HCT116 (cell line): Measurements from ENCODE around the gene AADACL3. TPM values are rescaled to one million over a fixed set of nuclear protein-coding genes. Genes with fewer than 3 reads are reported as not detected.

Source experiments
- ATAC-seq: fragments of 200-7000 bp; cut with Tn5 transposase; 2 replicates; pipeline ENCODE4 v1.9.1; 2020; ENCODE audit warnings: mild to moderate bottlenecking, moderate library complexity
- BruUV-seq: library from RNA; stranded (reverse); fragments of 400-500 nt; replicated peaks from 2 replicates; lab custom pipeline; 2021; lab: Mats Ljungman, UMichigan
- CTCF ChIA-PET: fragments of 300-600 bp; sonication (Branson Sonifier 250); formaldehyde crosslinking; loops from one replicate; lab custom pipeline; 2021; ENCODE audit warnings: antibody characterized with exemption; lab: Charles Lee
- POLR2A ChIA-PET: fragments of 300-600, 350-600 bp; sonication (Branson Sonifier 250); formaldehyde crosslinking; loops from one replicate; lab custom pipeline; 2021; ENCODE audit warnings: antibody characterized with exemption; lab: Charles Lee
- RAD21 ChIA-PET, 2 experiments: fragments of 300-600 bp; sonication (Branson Sonifier 250); formaldehyde crosslinking; loops; one replicate each; lab custom pipeline; 2023; ENCODE audit warnings: low total read pairs in 2 of 2; ENCODE audit not compliant: uncharacterized antibody in 2 of 2, unreplicated experiment in 2 of 2, low non-redundant PET in 1 of 2; lab: Charles Lee
- DNase-seq: peaks from one replicate; pipeline ENCODE4 v3.0.0-alpha.2; 2010; ENCODE audit warnings: low read depth, low spot score
- H2AFZ ChIP-seq: fragments of 200-600 bp; shearing (Covaris generic), sonication (generic); 2 replicates; pipeline ENCODE4 v1.6.1; 2017; ENCODE audit warnings: low read depth, mixed run types, mixed read lengths, antibody characterized with exemption, low read length; ENCODE audit not compliant: poor library complexity, severe bottlenecking
- H3K27ac ChIP-seq: 2 replicates; pipeline ENCODE4 v1.5.1; 2012; ENCODE audit warnings: low read depth, low read length
- H3K27me3 ChIP-seq: fragments of 200-600 bp; sonication (generic); 2 replicates; pipeline ENCODE4 v1.6.1; 2016; ENCODE audit warnings: mixed run types, low read length, mixed read lengths; ENCODE audit not compliant: insufficient read depth
- H3K36me3 ChIP-seq, 2 experiments: fragments of 200-500 bp in 1 of 2; fragments of 200-600 bp in 1 of 2; sonication (Bioruptor generic) in 1 of 2; sonication (generic) in 1 of 2; 2 replicates each; pipeline versions ENCODE4 v1.5.1 to v1.6.1; 2014 to 2016; ENCODE audit warnings: low read length in 2 of 2, inconsistent platforms in 1 of 2, mixed read lengths in 1 of 2, mixed run types in 1 of 2; ENCODE audit not compliant: insufficient read depth in 2 of 2, control insufficient read depth in 1 of 2
- H3K4me1 ChIP-seq, 2 experiments: fragments of 200-600 bp in 1 of 2; sonication (generic) in 1 of 2; 2 replicates each; pipeline versions ENCODE4 v1.5.1 to v1.6.1; 2012 to 2017; ENCODE audit warnings: low read length in 2 of 2, inconsistent platforms in 1 of 2, mild to moderate bottlenecking in 1 of 2, mixed read lengths in 1 of 2, mixed run types in 1 of 2, moderate library complexity in 1 of 2; ENCODE audit not compliant: insufficient read depth in 2 of 2, control insufficient read depth in 1 of 2
- H3K4me2 ChIP-seq: fragments of 200-600 bp; sonication (generic); 2 replicates; pipeline ENCODE4 v1.6.1; 2017; ENCODE audit warnings: mixed run types, low read length, mixed read lengths
- H3K4me3 ChIP-seq, 2 experiments: fragments of 200-600 bp in 1 of 2; sonication (generic) in 1 of 2; replicated peaks in 1 of 2; 2 replicates each; pipeline ENCODE4 v1.5.1; 2011 to 2016; ENCODE audit warnings: low read length in 2 of 2, control low read depth in 1 of 2, low read depth in 1 of 2, mild to moderate bottlenecking in 1 of 2, mixed read lengths in 1 of 2, mixed run types in 1 of 2
- H3K79me2 ChIP-seq: fragments of 200-600 bp; sonication (generic); 2 replicates; pipeline ENCODE4 v1.6.1; 2017; ENCODE audit warnings: mild to moderate bottlenecking, mixed run types, low read length, moderate library complexity, mixed read lengths; ENCODE audit not compliant: insufficient read depth
- H3K9ac ChIP-seq: fragments of 200-600 bp; sonication (generic); 2 replicates; pipeline ENCODE4 v1.6.1; 2016; ENCODE audit warnings: low read length, mixed read lengths
- H3K9me2 ChIP-seq: fragments of 200-600 bp; sonication (generic), shearing (Covaris generic); 2 replicates; pipeline ENCODE4 v1.6.1; 2017; ENCODE audit warnings: mixed run types, mild to moderate bottlenecking, moderate library complexity; ENCODE audit not compliant: insufficient read depth
- H3K9me3 ChIP-seq, 2 experiments: fragments of 200-500 bp in 1 of 2; fragments of 200-600 bp in 1 of 2; sonication (Bioruptor generic) in 1 of 2; sonication (generic) in 1 of 2; 2 replicates each; pipeline ENCODE4 v1.6.1; 2014 to 2017; ENCODE audit warnings: low read length in 2 of 2, mixed read lengths in 2 of 2, inconsistent platforms in 1 of 2, low read depth in 1 of 2, mild to moderate bottlenecking in 1 of 2, mixed run types in 1 of 2, moderate library complexity in 1 of 2; ENCODE audit not compliant: control insufficient read depth in 1 of 2, insufficient read depth in 1 of 2
- H4K20me1 ChIP-seq: fragments of 200-600 bp; sonication (generic), shearing (Covaris generic); 2 replicates; pipeline ENCODE4 v1.6.1; 2017; ENCODE audit warnings: mixed run types, mild to moderate bottlenecking, moderate library complexity; ENCODE audit not compliant: insufficient read depth
- ELF1 ChIP-seq: IDR thresholded peaks from 2 replicates; pipeline ENCODE4 v1.6.1; 2012; ENCODE audit warnings: low read depth, borderline replicate concordance
- EZH2 ChIP-seq: fragments of 200-600 bp; sonication (generic); IDR thresholded peaks from 2 replicates; pipeline ENCODE4 v1.6.1; 2017; ENCODE audit warnings: antibody characterized with exemption, mixed run types
- POLR2A ChIP-seq: IDR thresholded peaks from 2 replicates; pipeline ENCODE4 v1.7.0; 2011; ENCODE audit warnings: borderline replicate concordance; ENCODE audit not compliant: insufficient read depth, insufficient read length; ENCODE audit errors: extremely low read depth
- POLR2AphosphoS5 ChIP-seq: IDR thresholded peaks from 2 replicates; pipeline ENCODE4 v1.6.1; 2011; ENCODE audit warnings: mild to moderate bottlenecking, low read depth, low read length, moderate library complexity
- SP1 ChIP-seq: IDR thresholded peaks from 2 replicates; pipeline ENCODE4 v1.6.1; 2012; ENCODE audit warnings: low read depth
- TCF7L2 ChIP-seq: IDR thresholded peaks from 2 replicates; pipeline ENCODE4 v1.7.0; 2011; ENCODE audit warnings: borderline replicate concordance, inconsistent platforms; ENCODE audit not compliant: insufficient read depth, insufficient read length; ENCODE audit errors: extremely low read depth
- YY1 ChIP-seq: IDR thresholded peaks from 2 replicates; pipeline ENCODE4 v1.6.1; 2011; ENCODE audit warnings: low read length, low read depth, moderate library complexity, mild to moderate bottlenecking; ENCODE audit not compliant: insufficient replicate concordance; ENCODE audit errors: extremely low read depth
- ZNF274 ChIP-seq: fragments of 200-500 bp; sonication (Bioruptor generic); IDR thresholded peaks from 2 replicates; pipeline ENCODE4 v1.6.1; 2014; ENCODE audit warnings: mild to moderate bottlenecking, low read depth, low read length, inconsistent platforms
- intact Hi-C: fragments of 100-400 bp; cut with micrococcal nuclease; formaldehyde crosslinking; loops from 2 replicates; pipeline ENCODE4 v1.10.0; 2022
- total RNA-seq: library from RNA; stranded (reverse); gene quantifications from one replicate; pipeline ENCODE4 v1.2.1, GENCODE V29; 2021; ENCODE audit not compliant: unreplicated experiment
- TF ChIP-seq, protein P1 (sequence below): IDR thresholded peaks from 2 replicates; pipeline ENCODE4 v1.6.1; 2012; ENCODE audit warnings: low read depth

The AADACL3 gene
- total RNA-seq, 1 experiment from 2014 or later = not detected

DNA sequence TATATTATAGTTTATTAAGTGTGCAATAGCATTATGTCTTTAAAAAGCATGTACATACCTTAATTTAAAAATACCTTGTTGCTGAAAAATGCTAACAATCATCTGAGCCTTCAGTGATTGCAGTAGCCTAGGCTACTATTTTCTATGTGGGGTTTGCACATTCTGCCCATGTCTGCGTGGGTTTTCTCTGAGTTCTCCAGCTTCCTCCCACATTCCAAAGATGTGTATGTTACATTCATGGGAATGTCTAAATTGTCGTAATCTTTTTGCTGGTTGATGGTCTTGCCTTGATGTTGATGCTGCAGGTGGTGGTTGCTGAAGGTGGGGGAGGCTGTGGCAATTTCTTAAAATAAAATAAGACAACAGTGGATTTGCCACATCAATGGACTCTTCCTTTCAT is 12.5 kb downstream of the AADACL3 start:
- Histone ChIP-seq H3K4me1 (no peaks in the 10 kb centered on the region), H2AFZ (no peak overlapping the region), H3K36me3 (no peaks in the 10 kb centered on the region), H3K27ac (no peak overlapping the region), H3K9ac (no peak overlapping the region), H4K20me1 (no peaks in the 10 kb centered on the region), H3K9me3 (peaks cover 0 to 5% of the 10 kb centered on the region in 2 experiments; a peak in 2 of 4 replicates), H3K79me2 (no peaks in the 10 kb centered on the region), H3K9me2 (no peaks in the 10 kb centered on the region), H3K27me3 (peaks cover 2% of the 10 kb centered on the region; the same call in 1 of the 2 replicates), H3K4me2 (no peak overlapping the region), H3K4me3 (no peak overlapping the region)
- POLR2A ChIA-PET = no interaction called here
- intact Hi-C loops = no loop called here
- no peak for ATAC-seq
- no TSS peak for BruUV-seq
- RAD21 ChIA-PET = no interaction called here
- no peak for DNase-seq
- TF ChIP-seq, protein P1, sequence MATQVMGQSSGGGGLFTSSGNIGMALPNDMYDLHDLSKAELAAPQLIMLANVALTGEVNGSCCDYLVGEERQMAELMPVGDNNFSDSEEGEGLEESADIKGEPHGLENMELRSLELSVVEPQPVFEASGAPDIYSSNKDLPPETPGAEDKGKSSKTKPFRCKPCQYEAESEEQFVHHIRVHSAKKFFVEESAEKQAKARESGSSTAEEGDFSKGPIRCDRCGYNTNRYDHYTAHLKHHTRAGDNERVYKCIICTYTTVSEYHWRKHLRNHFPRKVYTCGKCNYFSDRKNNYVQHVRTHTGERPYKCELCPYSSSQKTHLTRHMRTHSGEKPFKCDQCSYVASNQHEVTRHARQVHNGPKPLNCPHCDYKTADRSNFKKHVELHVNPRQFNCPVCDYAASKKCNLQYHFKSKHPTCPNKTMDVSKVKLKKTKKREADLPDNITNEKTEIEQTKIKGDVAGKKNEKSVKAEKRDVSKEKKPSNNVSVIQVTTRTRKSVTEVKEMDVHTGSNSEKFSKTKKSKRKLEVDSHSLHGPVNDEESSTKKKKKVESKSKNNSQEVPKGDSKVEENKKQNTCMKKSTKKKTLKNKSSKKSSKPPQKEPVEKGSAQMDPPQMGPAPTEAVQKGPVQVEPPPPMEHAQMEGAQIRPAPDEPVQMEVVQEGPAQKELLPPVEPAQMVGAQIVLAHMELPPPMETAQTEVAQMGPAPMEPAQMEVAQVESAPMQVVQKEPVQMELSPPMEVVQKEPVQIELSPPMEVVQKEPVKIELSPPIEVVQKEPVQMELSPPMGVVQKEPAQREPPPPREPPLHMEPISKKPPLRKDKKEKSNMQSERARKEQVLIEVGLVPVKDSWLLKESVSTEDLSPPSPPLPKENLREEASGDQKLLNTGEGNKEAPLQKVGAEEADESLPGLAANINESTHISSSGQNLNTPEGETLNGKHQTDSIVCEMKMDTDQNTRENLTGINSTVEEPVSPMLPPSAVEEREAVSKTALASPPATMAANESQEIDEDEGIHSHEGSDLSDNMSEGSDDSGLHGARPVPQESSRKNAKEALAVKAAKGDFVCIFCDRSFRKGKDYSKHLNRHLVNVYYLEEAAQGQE = no peak
- no peak for TF ChIP-seq EZH2
- CTCF ChIA-PET = no interaction called here

DNA sequence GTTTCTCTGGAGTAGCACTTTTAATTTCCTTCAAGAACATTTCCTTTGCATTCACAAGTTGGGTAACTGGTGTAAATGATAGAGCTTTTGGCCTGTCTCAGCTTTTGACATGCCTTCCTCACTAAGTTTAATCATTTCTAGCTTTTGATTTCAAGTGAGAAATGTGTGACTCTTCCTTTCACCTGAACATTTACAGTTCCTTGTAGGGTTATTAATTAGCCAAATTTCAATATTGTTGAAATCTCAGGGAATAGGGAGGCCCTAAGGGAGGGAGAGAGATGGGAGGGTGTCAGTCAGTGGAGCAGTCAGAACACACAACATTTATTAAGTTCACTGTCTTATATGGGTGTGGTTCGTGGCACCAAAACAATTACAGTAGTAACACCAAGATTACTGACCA is 14.2 kb downstream of the AADACL3 start:
- ChIA-PET RAD21 (no interaction called here), CTCF (no interaction called here), POLR2A (no interaction called here)
- Histone ChIP-seq H2AFZ (no peak overlapping the region), H3K27ac (no peak overlapping the region), H3K36me3 (no peaks in the 10 kb centered on the region), H3K4me1 (no peaks in the 10 kb centered on the region), H3K4me2 (no peak overlapping the region), H3K79me2 (no peaks in the 10 kb centered on the region), H3K27me3 (peaks cover 10% of the 10 kb centered on the region; the same call in 1 of the 2 replicates), H3K9ac (no peak overlapping the region), H3K4me3 (no peak overlapping the region), H3K9me3 (peaks cover 0 to 5% of the 10 kb centered on the region in 2 experiments; a peak in 2 of 4 replicates), H4K20me1 (no peaks in the 10 kb centered on the region), H3K9me2 (no peaks in the 10 kb centered on the region)
- no peak for DNase-seq
- no peak for ATAC-seq
- intact Hi-C loops = no loop called here
- BruUV-seq = no TSS peak
- TF ChIP-seq POLR2A = no peak
- no peak for TF ChIP-seq ELF1
- TF ChIP-seq ZNF274 = no peak
- no peak for TF ChIP-seq POLR2AphosphoS5
- no peak for TF ChIP-seq YY1
- TF ChIP-seq, protein P1 = no peak
- no peak for TF ChIP-seq TCF7L2
- TF ChIP-seq SP1 = no peak
- TF ChIP-seq EZH2 = no peak
